Left lung (tissue), 10 donors: Measurements from ENCODE around the gene MYMK. TPM values are rescaled to one million over a fixed set of nuclear protein-coding genes. Genes with fewer than 3 reads are reported as not detected.

Experiments used
- ATAC-seq: fragments of 200-7000 bp; cut with Tn5 transposase; one replicate; pipeline ENCODE4 v1.9.1; 2020; ENCODE audit warnings: moderate library complexity
- DNase-seq, 4 donors: peaks; one replicate each; pipeline ENCODE4 v3.0.0-alpha.2; 2013 to 2020
- H3K27ac ChIP-seq, 2 donors: fragments of 200-600 bp; sonication (generic) in 1 of 2; one replicate each; pipeline versions ENCODE4 v1.5.0 to v1.8.0; 2020 to 2021
- H3K27me3 ChIP-seq, 2 donors: fragments of 200-600 bp; sonication (generic) in 1 of 2; one replicate each; pipeline versions ENCODE4 v1.5.0 to v1.8.0; 2020 to 2021
- H3K36me3 ChIP-seq, 2 donors: fragments of 200-600 bp; sonication (generic) in 1 of 2; one replicate each; pipeline versions ENCODE4 v1.5.0 to v1.8.0; 2020 to 2021
- H3K4me1 ChIP-seq, 2 donors: fragments of 200-600 bp; one replicate each; pipeline ENCODE4 v1.8.0; 2021
- H3K4me3 ChIP-seq, 2 donors: fragments of 200-600 bp; sonication (generic) in 1 of 2; one replicate each; pipeline versions ENCODE4 v1.5.0 to v1.8.0; 2020 to 2021; ENCODE audit warnings: mild to moderate bottlenecking in 1 of 2
- H3K9me3 ChIP-seq, 2 donors: fragments of 200-600 bp; sonication (generic) in 1 of 2; one replicate each; pipeline versions ENCODE4 v1.5.0 to v1.8.0; 2020 to 2021
- CTCF ChIP-seq, 2 donors: fragments of 200-600 bp; sonication (generic) in 1 of 2; IDR thresholded peaks; one replicate each; pipeline versions ENCODE4 v1.5.0 to v1.8.0; 2021; ENCODE audit warnings: antibody characterized with exemption in 2 of 2
- intact Hi-C, 2 donors: fragments of 100-400 bp; cut with DNase I; formaldehyde crosslinking; loops; one replicate each; pipeline versions ENCODE4 v1.11.2 to v1.14.2; 2022
- polyA plus RNA-seq, 6 donors: library from polyadenylated mRNA; unstranded; fragments of 120-200 nt; gene quantifications; one replicate each; pipeline ENCODE4 v1.2.1, GENCODE V29; 2013; ENCODE audit not compliant: insufficient read length in 6 of 6
- total RNA-seq, 2 donors: library from RNA; stranded (reverse); fragmentation: NEBNext Ultra II Directional; extraction: Animal tissue kit (Norgen Biotek cat#: 25700); gene quantifications; one replicate each; pipeline ENCODE4 v1.2.1, GENCODE V29; 2021
- donor health status: DM: no; HTN: yes; CAD: no.
- donor health status: DM: no; HTN: no; CAD: no.

MYMK gene
- total and polyA plus RNA-seq, 8 donors, result not detected

DNA sequence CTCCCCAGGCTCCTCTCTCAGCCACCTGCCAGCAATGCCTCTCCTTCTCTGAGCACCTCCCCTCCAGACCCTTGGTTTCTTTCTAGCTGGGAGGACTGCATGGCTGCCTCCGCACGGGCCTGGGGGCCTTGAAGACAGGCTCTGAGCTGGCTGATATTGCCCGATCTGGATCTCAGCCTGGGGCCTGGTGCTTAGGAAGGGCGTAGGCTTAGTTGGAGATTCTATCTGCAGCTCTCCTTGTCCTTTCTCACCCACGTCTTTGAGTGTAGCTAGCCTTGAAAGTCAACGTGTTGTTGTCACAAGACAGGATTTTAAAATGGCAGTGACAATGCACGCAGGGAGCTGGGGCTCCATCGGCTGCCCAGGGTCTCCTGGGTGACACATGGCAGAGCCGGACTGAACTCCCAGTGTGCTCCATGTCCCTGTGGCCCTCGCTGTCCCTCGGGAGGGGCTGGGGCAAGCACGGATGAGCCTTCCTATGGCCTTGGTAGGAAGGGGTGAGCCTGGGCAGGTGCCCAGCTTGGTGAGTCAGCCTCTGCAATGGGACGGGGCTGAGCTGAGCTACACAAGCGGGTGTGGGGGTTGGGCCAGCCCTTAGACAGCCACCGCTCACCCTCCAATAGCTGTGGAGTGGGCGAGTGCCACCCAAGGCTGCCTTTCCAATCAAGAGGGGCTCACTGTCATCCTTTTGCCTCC, 19.2 kb upstream of the MYMK start:
- H3K4me1 ChIP-seq, result peaks cover 13 to 56% of the 10 kb centered on the region in 2 donors
- ATAC-seq (no peak), DNase-seq (no peak)
- intact Hi-C loops, result no loop called here
- peak overlapping the region in 1 of 2 donors; percentile 8 for H3K27ac ChIP-seq
- H3K36me3 ChIP-seq, result no peaks in the 10 kb centered on the region
- no peak overlapping the region for H3K4me3 ChIP-seq
- no peak for TF ChIP-seq CTCF (IDR thresholded peaks at IDR 0.05)
- no peaks in the 10 kb centered on the region for H3K9me3 ChIP-seq
- H3K27me3 ChIP-seq, result peaks cover 0 to 20% of the 10 kb centered on the region in 2 donors

GRCh38 chr9:133542002-133542401, 17.2 kb upstream of the MYMK start:
- H3K27me3 ChIP-seq, result peaks cover 0 to 27% of the 10 kb centered on the region in 2 donors
- H3K4me1 ChIP-seq, result peaks cover 13 to 65% of the 10 kb centered on the region in 2 donors
- no peak for ATAC-seq
- H3K4me3 ChIP-seq, result no peak overlapping the region
- H3K27ac ChIP-seq, result no peak overlapping the region
- intact Hi-C loops, result no loop called here
- no peak for TF ChIP-seq CTCF (IDR thresholded peaks at IDR 0.05)
- H3K9me3 ChIP-seq, result no peaks in the 10 kb centered on the region
- DNase-seq, result no peak
- H3K36me3 ChIP-seq, result no peaks in the 10 kb centered on the region

DNA sequence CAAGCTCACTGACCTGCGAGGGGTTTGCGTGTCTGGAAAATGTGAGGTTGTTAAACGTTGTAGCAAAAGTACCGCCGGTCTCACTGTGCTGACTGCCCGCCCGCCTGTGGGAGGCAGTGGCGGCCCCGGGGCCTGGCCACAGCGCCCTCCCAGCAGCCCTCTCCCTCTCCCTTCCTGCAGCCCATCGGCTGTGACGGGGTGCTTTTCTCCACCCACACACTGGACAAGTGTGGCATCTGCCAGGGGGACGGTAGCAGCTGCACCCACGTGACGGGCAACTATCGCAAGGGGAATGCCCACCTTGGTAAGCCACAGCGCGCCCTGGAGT, 15.9 kb upstream of the MYMK start:
- H3K4me1 ChIP-seq, result peaks cover 6 to 56% of the 10 kb centered on the region in 2 donors
- no peak for TF ChIP-seq CTCF (IDR thresholded peaks at IDR 0.05)
- intact Hi-C loops, result no loop called here
- ATAC-seq (no peak), DNase-seq (no peak)
- no peak overlapping the region for H3K4me3 ChIP-seq
- no peak overlapping the region for H3K27ac ChIP-seq
- H3K36me3 ChIP-seq, result no peaks in the 10 kb centered on the region
- H3K27me3 ChIP-seq, result peaks cover 0 to 32% of the 10 kb centered on the region in 2 donors
- H3K9me3 ChIP-seq, result no peaks in the 10 kb centered on the region

DNA sequence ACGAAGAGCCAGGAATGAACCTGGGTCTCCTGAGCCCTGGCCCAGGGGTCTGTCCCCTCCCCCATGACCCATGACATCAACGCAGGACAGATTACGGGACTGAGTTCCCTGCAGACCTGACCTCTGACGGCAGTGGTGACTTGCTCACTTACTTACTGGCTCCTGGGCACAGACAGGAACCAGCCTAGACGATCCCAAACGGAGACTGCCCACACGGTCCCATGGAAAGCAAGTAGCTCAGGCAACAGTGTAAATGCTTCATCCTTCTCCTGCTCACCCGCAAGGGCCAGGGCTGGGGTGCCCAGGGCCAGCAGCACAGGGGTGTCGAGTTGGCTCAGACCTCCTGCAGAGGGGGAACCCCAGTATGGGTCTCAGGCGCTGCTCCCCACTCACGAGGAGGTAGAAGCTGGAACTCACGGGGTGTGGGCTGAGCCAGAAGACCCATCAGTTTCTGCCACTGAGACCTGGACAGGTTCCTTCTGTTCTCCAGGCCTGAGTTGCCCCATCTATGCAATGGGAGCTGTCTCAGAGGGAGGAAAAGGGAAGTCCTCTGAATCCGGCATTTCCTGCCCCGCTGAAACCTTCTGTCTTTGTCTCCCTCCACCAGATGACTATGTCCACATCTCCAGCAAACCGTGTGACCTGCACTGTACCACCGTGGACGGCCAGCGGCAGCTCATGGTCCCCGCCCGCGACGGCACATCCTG, 15.4 kb upstream of the MYMK start:
- peaks cover 3 to 56% of the 10 kb centered on the region in 2 donors for H3K4me1 ChIP-seq
- intact Hi-C loops, result loop anchor here in 1 of 2 donors (10.0 kb wide), 1 partner anchor 175 kb away; no protein-coding TSS in a partner anchor
- TF ChIP-seq CTCF (IDR thresholded peaks at IDR 0.05), result no peak
- peak overlapping the region in 1 of 2 donors; percentile 50 for H3K27ac ChIP-seq
- H3K36me3 ChIP-seq, result no peaks in the 10 kb centered on the region
- H3K27me3 ChIP-seq, result peaks cover 0 to 37% of the 10 kb centered on the region in 2 donors
- DNase-seq (no peak), ATAC-seq (no peak)
- no peaks in the 10 kb centered on the region for H3K9me3 ChIP-seq
- no peak overlapping the region for H3K4me3 ChIP-seq
